NCI-H2081 (cell line): ENCODE results near the gene HERC4.
"Not testable (repeated sequence)": the region's sequence is repeated elsewhere in the genome, so short reads cannot be mapped to it uniquely, and the experiment has no call there.

Experiments
- DNase-seq, 2 experiments: peaks; one replicate each; lab custom pipeline; 2025; lab: John Stamatoyannopoulos, UW

The HERC4 gene

DNA sequence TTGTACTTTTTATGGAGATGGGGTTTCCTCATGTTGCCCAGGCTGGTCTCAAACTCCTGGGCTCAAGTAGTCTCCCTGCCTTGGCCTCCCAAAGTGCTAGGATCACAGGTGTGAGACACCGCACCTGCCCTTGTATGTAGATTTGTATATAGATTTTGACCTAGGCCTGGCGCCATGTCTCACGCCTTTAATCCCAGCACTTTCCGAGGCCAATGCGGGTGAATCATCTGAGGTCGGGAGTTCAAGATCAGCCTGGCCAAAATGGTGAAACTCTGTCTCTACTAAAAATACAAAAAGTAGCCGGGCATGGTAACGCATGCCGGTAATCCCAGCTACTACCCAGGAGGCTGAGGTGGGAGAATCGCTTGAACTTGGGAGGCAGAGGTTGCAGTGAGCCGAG lies 197.7 kb downstream of the HERC4 start:
- not testable (repeated sequence) for DNase-seq

DNA sequence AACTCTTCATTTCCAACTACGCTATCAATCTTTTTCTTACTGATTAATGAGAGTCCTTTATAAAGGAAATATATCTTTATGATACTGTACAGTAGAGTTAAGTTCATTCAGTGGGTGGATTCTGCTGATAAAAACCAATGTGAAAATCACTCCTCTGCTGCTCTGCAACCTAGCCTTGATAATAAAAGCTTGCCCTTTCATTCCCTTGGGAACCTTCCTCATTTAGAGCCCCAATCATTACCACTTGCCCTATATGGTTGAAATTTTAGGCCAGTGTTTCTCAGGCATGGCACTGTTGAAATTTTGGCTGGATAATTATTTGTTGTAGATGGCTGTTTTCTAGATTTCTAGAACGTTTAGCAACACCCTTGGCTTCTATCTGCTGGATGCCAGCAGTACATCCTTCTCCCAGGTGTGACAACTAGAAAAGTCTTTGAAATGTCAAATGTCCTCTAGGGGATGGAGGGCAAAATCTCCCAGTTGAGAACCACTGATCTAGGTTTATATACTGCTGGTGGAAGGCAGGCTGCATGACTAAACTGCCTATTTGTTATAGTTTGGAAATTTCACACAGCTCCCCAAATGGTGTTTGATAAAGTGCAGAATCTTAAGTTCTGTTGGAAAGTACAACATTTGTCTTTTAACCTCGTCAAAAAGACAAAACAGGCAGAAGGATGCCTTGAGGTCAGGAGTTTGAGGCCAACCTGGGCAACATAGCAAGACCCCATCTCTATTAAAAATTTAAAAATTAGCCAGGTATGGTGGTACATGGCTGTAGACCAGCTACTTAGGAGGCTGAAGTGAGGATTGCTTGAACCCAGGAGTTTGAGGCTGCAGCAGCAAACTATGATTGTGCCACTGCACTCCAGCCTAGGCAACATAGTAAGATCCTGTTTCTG lies 199.5 kb downstream of the HERC4 start:
- no peak for DNase-seq
